Measurements from ENCODE around the gene ADGRG6.
"Not testable (repeated sequence)": the region's sequence is repeated elsewhere in the genome, so short reads cannot be mapped to it uniquely, and the experiment has no call there.

The ADGRG6 gene

DNA sequence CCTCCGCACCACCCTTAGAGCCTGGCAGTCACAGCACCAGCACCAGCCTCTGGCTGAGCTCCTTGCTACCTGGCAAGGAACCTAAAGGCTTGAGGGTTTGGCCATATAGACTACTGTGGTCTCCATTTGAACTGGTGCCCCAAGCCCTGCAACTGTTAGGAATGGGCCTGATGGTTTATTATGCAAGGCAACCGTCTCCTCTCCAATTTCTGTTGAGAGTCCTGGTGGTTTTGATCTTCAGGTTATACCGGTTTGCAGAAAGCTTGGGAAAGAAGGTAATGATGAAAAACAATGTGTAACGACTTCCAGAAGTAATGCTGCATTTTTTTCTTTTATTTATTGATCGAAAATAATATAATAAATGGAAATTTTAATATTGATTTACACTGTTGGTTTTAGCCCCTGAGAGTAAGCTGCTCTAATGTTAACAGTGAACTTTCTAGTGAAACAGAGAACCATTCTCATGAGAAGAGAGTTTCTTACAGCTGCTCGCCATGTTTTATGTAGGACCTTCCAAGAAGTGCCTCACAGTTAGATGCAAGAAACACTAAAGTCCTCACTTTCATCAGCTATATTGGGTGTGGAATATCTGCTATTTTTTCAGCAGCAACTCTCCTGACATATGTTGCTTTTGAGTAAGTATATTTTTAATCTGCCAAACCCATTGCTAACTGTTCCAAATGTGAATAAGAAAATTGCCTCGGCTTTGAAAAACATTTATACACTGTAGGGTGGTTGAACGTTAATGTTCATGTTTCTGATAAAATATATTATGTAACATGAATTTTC, 112.8 kb downstream of the ADGRG6 start:
- DNase-seq = no peak

DNA sequence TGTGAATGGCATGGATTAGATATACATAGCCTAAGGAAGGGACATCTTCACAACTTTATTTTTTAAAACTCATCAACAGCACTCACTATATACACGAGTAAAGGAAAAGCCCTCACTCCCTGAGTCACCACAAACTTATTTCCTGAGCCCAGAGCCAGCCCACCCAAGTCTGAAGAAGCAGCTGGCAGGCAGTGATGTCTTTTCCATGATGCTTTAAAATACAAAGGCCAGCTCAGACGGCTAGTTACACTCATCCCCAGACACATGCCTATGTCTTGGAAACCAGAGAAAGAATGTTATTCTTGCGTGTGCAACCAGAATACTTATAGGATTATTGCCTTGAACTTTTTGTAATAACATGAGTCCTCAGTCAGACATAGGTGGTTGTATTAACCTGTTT, 114.4 kb downstream of the ADGRG6 start:
- DNase-seq = no peak

GRCh38 chr6:142416686-142417085, 114.9 kb downstream of the ADGRG6 start:
- no peak for DNase-seq

GRCh38 chr6:142417331-142417750, 115.5 kb downstream of the ADGRG6 start:
- DNase-seq = no peak

- no peak for DNase-seq
These were observed 117.3 kb downstream of the ADGRG6 start for GRCh38 chr6:142419071-142419470.

DNA sequence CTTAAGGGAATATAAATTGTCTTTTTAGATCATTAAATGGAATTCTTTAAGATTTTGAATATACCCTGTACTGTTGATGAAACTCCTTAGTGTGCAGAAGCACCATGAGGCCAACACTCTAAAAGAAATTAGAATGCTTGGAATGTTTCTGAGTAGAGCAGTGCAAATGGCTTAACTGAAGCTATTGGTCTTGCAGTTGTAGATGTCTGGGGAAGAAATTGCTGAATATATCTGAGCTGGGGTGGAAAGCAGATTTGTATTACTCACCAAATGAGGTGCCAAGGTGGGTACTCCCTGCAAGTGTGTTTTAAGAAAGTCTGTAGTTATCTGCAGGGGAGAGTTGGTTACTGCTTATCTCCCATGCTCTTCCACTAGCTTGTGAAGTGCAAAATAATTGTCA, 119.0 kb downstream of the ADGRG6 start:
- no peak for DNase-seq

DNA sequence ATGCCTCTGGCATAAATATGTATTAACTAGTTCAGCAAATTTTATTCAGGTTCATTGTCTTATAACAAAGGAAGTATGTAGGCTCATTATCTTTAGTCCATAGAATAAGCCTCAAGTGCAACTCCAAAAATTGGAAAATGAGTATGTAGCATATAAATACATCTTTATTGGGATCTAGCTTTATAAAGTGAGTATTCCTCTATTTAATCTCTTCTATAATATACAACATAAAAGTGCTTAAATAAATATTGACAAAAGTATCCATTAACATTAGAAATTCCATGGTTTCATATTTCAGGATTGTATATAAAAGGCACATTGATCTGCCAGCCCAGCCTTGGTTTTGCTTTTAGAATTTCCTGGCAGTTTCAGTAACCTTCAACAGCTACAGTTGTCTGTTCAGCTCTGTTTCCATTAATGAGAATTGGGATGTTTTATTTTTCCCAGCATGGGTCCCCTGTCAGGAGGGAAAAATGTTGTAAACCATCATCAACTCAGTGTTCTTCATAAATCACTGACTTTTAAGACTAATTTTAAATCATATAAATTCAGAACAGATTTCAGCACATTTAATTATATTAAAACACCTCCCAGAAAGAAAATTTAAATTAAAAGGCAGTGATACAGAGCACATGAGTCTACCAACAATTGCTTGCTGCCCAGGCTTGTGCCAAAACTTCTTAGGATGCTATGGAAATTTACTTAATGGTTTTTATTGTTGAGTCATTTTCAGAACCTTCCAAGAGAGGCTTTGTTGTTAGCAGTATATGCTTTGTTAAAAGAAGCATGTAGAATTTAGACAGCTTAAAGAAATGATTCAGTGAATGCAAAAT, 119.7 kb downstream of the ADGRG6 start:
- DNase-seq = no peak

- not testable (repeated sequence) for DNase-seq
These were observed 124.8 kb downstream of the ADGRG6 start for GRCh38 chr6:142426444-142427132.

DNA sequence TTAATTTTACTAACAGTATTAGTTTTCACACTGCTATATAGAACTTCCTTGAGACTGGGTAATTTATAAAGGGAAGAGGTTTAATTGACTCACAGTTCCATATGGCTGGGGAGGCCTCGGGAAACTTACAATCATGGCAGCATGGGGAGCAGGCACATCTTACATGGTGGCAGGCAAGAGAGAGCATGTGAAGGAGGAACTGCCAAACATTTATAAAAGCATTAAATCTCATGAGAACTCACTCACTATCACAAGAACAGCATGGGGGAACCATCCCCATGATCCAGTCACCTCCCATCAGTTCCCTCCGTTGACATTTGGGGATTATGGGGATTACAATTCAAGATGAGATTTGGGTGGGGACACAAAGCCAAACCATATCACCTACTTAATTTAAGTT, 126.7 kb downstream of the ADGRG6 start:
- not testable (repeated sequence) for DNase-seq

- DNase-seq = no peak
These were observed 127.4 kb downstream of the ADGRG6 start for GRCh38 chr6:142429195-142429594.

- DNase-seq = no peak
These were observed 131.6 kb downstream of the ADGRG6 start for GRCh38 chr6:142433419-142433818.

DNA sequence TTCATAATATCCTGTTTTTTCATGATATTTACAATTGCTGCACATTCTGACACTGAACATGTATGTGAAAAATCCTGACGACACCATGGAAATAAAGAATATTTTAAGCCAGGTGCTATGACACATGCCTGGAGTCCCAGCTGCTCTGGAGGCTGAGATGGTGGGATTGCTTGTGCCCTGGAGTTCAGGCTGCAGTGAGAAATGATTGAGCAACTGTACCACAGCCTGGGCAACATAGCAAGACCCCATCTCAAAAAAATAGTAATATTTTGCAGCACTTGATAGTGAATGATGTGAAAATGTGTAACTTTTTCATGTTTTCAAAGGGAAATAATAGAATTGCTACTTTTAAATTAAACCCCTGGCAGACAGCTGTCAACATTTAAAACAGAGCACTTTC, 137.1 kb downstream of the ADGRG6 start:
- DNase-seq = no peak

- no peak for DNase-seq
These were observed 138.9 kb downstream of the ADGRG6 start for GRCh38 chr6:142440600-142441293.

DNA sequence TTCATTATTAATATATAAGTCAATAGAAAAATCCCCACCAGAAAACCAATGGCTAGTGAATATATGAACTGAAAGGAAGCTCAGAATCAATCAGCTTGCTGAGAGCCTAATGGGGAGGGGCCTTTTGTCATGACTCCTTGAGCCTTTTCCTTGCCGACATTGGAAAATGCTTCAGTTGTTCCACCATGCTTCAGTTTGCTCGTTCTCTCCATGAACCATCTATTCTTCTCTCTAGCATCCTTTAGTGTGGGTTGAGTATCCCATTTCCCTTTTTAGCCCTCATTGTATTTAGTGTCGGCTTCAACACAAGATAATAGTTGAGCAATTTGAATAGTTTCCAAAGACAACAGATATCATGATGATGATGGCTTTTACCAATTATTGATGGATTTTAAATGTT, 139.9 kb downstream of the ADGRG6 start:
- no peak for DNase-seq

DNA sequence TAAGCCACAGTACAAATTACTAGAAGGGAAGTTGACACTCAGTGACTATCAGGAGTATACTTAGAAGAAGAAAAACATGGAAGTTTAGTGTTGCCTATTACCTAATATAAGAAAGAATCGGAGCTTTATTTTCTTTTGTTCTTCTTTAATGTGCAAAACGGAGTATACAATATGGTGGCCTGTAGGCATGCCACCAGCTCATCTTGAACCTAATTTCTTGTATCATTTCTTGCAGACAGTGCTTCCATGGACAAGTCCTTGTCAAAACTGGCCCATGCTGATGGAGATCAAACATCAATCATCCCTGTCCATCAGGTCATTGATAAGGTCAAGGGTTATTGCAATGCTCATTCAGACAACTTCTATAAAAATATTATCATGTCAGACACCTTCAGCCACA, 141.3 kb downstream of the ADGRG6 start:
- no peak for DNase-seq

DNA sequence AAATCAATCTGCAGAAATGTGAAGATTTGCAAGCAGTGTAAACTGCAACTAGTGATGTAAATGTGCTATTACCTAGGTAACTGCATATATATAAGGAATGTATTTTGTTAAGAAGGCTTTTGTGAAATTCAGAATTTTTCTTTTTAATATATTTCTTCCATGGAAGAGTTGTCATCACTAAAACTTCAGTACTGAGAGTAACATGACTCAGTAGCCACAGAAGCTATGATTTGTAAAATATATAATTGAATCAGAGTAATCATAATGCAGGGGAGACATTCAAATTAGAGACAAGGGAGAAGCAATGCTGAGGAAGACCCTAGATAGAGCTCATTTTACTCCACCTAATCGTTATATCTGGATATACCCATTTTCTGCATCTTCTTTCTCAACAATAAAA, 141.7 kb downstream of the ADGRG6 start:
- DNase-seq = no peak

DNA sequence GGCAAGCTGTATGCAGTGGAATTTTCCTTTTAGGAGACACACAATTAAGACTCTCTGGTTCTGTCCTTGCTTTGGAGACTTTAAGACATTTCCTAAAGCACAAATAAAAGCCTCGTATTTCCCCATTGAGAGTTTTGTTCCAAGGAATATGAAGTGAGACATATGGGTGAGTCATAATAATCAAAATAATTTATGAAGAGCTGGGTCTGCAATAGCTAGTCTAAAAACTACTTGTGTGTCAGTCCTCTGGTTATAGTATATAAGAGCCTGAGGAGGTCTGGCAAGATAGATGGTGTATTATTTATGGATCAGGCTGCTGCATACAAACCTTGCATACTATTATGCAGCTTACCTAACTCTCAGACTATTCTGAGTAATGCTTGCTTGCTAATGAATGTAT, 142.6 kb downstream of the ADGRG6 start:
- no peak for DNase-seq

DNA sequence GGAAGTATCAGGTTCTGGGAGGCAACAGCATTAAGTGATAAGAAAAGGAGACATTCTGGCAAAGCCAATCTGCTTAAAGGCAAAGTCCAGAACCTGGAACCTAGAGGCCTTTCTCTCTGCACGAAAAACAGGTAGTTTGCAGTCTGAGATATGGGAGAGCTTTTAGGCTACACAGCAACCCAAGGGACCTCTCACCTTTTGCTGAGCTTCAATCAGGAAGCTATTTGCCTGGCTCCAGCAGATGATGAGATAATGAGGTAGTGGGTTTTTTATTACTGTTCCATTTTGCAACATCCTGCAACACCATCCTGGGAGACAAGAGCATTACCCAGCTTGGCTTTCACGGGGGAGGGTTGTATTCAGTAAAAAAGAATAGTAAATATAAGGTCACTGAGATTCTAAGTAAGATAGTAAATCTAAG, 143.1 kb downstream of the ADGRG6 start:
- no peak for DNase-seq

DNA sequence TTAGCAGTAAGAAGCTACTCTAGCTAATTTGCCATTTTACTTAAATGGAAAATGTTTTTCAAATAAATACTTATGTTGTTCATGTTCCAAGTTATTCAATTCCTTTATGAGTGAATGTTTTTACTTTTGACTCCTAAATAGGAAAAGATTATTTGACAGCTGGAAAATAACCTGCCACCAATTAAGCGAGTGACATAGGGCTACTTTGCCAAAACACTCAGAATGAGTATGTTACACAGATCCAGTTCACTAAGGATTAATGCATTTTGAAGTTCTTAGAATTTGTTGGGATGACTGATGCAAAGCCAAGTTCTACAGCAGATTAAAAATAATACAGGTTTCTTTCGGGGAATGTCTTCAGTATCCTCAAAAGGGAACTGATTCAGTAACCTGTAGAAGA, 144.4 kb downstream of the ADGRG6 start:
- no peak for DNase-seq

- DNase-seq = no peak
These were observed 144.8 kb downstream of the ADGRG6 start for GRCh38 chr6:142446576-142446975.

GRCh38 chr6:142448091-142448729, 146.4 kb downstream of the ADGRG6 start:
- DNase-seq = no peak

- DNase-seq = not testable (repeated sequence)
These were observed 149.0 kb downstream of the ADGRG6 start for GRCh38 chr6:142450856-142451255.

Data from NCI-H1694 treated with DMSO at 0.1 percent for 48 hours (cell line).